ENCODE measurements around the gene VAV2.

DNA sequence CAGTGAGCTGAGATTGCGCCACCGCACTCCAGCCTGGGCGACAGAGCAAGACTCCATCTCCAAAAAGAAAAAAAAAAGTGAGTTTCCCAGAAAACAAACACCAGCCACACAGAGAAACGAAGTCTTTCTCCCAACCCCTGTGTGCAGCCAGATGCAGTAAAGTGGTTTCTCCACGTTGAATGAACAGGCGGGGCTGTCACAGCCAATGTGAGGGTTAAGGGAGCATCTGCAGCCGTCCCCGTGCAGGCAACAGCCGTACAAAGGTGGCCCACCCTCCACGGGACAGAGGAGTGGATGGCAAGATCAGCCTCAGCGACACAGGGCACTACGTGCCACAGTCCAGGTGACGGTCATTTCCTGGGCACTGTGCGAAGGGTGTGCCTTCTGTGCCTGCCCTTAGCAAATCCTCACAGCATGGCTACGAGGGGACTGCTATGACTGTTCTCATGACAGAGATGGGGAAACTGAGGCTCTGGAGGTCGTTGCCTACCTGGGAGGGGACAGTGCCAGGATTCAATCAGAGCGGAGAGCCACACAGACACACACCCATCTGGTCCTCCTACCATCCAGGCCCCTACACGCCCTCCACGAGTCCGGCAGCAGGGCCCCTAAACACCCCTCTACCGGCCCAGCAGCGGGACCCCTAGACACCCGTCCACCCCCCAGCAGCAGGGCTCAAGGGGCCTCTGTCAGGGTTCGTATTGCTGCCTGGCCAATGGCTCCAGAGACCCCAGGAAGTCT lies 2.3 kb downstream of the VAV2 start:
- TF ChIP-seq, protein P1, sequence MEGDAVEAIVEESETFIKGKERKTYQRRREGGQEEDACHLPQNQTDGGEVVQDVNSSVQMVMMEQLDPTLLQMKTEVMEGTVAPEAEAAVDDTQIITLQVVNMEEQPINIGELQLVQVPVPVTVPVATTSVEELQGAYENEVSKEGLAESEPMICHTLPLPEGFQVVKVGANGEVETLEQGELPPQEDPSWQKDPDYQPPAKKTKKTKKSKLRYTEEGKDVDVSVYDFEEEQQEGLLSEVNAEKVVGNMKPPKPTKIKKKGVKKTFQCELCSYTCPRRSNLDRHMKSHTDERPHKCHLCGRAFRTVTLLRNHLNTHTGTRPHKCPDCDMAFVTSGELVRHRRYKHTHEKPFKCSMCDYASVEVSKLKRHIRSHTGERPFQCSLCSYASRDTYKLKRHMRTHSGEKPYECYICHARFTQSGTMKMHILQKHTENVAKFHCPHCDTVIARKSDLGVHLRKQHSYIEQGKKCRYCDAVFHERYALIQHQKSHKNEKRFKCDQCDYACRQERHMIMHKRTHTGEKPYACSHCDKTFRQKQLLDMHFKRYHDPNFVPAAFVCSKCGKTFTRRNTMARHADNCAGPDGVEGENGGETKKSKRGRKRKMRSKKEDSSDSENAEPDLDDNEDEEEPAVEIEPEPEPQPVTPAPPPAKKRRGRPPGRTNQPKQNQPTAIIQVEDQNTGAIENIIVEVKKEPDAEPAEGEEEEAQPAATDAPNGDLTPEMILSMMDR (IDR thresholded peaks at IDR 0.05), result no peak
- TF ChIP-seq ZFX (IDR thresholded peaks at IDR 0.05; ENCODE audit: borderline replicate concordance), result no peak
